Measurements from ENCODE around the gene ELAVL3.
"Not testable (repeated sequence)": the region's sequence is repeated elsewhere in the genome, so short reads cannot be mapped to it uniquely, and the experiment has no call there.

Gene ELAVL3

DNA sequence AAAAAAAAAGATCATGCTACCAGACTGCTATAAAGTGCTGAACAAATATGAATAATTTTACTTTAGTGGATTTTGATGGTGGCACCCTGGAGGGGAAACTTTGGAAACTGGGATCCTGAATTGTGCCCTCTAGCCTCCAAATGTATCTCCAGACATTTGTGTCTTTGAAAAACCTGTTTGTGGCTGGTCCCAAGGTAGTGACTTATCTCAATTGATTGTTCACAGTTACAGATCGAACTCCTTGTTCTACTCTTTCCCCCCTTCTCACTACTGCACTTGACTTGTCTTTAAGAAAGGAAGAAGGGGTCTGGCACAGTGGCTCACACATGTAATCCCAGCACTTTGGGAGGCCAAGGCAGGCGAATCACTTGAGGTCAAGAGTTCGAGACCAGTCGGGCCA lies 72.3 kb downstream of the ELAVL3 start:
- no peaks in the 10 kb centered on the region for H3K9me3 Mint-ChIP-seq
- intact Hi-C loops (cut with micrococcal nuclease), result no loop called here
- no peak overlapping the region for H3K27ac Mint-ChIP-seq
- no peaks in the 10 kb centered on the region for H3K36me3 Mint-ChIP-seq (ENCODE audit: low read depth)
- H3K4me3 Mint-ChIP-seq, result no peak overlapping the region
- peaks cover 12% of the 10 kb centered on the region for H3K4me1 Mint-ChIP-seq (ENCODE audit: low read depth)
- H3K27me3 Mint-ChIP-seq, result peaks cover 38% of the 10 kb centered on the region

DNA sequence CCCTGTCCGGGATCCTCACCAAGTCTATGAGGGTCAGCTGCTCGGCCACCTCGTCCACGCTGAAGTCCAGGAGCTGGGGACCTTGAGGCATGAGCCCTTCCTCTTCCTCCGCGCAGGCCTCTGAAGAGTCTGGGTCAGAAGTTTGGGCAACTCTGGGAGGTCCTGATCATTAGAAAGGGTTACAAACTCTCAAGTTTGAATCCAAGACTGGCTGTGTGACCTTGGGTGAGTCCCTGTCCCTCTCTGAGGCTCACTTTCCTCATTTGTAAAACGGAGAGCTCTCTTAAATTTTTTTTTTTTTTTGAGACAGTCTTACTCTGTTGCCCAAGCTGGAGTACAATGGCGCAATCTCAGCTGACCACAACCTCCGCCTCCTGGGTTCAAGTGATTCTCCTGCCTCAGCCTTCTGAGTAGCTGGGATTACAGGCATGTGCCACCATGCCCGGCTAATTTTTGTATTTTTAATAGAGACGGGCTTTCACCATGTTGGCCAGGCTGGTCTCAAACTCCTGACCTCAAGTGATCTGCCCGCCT lies 74.1 kb downstream of the ELAVL3 start:
- H3K36me3 Mint-ChIP-seq (ENCODE audit: low read depth); H3K9me3 Mint-ChIP-seq; intact Hi-C loops (cut with micrococcal nuclease); H3K4me3 Mint-ChIP-seq; H3K27ac Mint-ChIP-seq: not testable (repeated sequence)
- H3K27me3 Mint-ChIP-seq, result peaks cover 36% of the 10 kb centered on the region
- H3K4me1 Mint-ChIP-seq (ENCODE audit: low read depth), result peaks cover 12% of the 10 kb centered on the region

DNA sequence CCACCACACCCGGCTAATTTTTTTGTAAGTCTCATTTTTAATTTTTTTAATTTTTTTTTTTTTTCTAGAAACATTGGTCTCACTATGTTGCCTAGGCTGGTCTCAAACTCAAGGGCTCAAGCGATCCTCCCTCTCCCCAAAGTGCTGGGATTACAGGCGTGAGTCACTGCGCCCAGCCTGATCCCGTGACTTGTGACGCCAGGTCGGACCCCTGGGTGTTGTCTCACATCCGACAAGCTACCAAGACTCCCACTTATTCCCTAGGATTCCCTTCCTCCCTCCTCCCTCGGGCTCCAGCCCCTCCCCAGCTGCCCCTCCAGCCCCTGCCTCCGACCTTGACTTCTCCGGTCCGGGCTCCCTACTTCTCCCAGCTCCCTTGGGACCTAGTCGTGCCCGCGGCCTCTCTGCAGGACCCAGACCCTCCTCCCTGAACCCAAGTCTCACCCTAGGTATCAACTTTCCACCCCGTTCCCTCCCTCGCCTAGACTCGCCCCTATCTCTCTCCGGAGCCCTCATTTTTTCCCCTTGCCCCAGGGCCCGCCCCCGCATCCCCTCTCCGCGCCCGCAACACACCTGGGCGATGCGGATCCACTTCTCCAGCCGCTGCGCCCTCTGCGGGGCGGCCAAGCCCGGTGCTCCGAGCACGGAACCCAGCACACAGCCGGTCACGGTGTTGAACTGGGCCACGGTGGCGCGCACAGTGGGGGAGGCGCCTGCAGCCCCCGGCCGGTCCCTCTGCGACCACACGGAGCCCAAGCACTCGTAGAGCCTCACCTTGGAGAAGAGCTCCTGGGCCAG lies 74.8 kb downstream of the ELAVL3 start:
- Mint-ChIP-seq H3K27ac (no peak overlapping the region), H3K4me1 (ENCODE audit: low read depth) (peaks cover 12% of the 10 kb centered on the region), H3K9me3 (no peaks in the 10 kb centered on the region), H3K36me3 (ENCODE audit: low read depth) (no peaks in the 10 kb centered on the region), H3K4me3 (no peak overlapping the region), H3K27me3 (peaks cover 31% of the 10 kb centered on the region)
- intact Hi-C loops (cut with micrococcal nuclease), result no loop called here

DNA sequence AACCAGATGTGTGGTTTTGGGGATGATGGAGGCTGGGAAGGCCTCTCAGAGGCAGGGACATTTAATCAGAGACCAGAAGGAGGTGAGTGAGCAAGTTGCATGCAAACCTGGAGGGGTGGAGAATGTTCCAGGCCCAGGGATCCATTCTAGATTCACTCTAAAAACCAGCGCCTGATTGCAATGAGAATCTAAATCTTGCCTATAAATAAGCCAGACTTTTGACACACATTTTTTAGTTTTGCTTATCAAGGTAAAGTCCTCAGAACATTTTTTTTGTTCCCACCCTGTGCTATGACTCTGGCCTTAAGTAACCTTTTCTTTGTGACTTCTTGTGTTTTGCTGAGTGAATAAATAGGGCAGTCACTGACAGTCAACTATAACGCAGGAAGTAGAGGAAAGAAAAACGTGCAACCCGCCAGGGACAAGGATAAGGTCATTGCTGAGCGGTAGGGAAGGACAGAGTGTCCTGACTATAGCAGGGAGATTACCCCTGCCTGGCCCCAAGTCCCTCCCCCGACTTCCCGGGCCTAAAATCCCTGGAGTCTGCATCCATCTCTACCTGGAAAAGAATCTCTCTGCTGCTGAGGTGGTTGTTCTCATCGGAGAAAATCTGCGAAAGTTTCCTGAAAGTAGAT lies 76.1 kb downstream of the ELAVL3 start:
- H3K27me3 Mint-ChIP-seq, result peaks cover 33% of the 10 kb centered on the region
- H3K27ac Mint-ChIP-seq, result peak overlapping the region; percentile 14
- intact Hi-C loops (cut with micrococcal nuclease), result no loop called here
- H3K36me3 Mint-ChIP-seq (ENCODE audit: low read depth), result no peaks in the 10 kb centered on the region
- peaks cover 12% of the 10 kb centered on the region for H3K4me1 Mint-ChIP-seq (ENCODE audit: low read depth)
- H3K9me3 Mint-ChIP-seq, result no peaks in the 10 kb centered on the region
- H3K4me3 Mint-ChIP-seq, result no peak overlapping the region

DNA sequence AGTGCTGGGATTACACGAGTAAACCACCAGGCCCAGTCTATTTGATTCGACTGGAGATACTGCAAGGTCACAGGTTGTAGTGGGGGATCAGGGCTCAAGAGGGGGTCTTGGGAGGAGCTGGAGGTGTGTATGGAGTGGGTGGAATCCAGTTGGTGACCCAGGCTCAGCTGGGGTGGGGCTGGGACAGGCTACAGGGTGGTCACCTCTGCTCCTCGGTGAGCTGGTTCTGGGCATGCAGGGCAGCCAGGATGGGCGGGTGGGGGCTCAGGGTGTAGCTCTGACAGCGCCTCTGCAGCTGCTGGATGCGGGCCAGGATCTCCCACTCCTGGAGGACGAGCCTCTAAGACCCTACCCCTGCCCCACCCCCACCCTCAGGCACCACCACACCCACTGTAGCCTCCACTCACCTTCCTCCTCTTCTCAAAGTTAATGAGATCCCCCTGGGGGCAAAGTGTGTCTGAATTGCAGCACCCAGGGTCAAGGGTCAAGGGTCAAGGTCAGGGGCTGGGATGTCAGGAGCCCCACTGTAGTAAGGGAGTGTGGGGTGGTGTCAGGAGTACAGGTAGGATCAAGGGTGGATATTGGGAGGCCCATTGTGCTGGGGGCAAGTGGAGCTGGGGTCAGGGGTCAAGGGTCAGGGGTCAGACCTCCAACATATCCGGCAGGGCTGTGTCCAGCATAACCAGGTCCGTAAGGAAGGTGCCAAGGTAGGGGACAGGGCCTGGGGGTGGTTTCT lies 78.9 kb downstream of the ELAVL3 start:
- H3K4me3 Mint-ChIP-seq, result no peak overlapping the region
- intact Hi-C loops (cut with micrococcal nuclease), result no loop called here
- peaks cover 20% of the 10 kb centered on the region for H3K27me3 Mint-ChIP-seq
- no peaks in the 10 kb centered on the region for H3K36me3 Mint-ChIP-seq (ENCODE audit: low read depth)
- H3K9me3 Mint-ChIP-seq, result no peaks in the 10 kb centered on the region
- no peak overlapping the region for H3K27ac Mint-ChIP-seq
- H3K4me1 Mint-ChIP-seq (ENCODE audit: low read depth), result peaks cover 6% of the 10 kb centered on the region
